GM21423 (cell line): Measurements from ENCODE around the gene TWF1.
A peak's percentile ranks its signal among the peaks of the same experiment; 100 is the strongest.
"Not testable (repeated sequence)": the region's sequence is repeated elsewhere in the genome, so short reads cannot be mapped to it uniquely, and the experiment has no call there.

Experiments
- ATAC-seq: cut with Tn5 transposase; IDR thresholded peaks from one replicate; pipeline ENCODE4 v1.9.1; 2021; ENCODE audit warnings: mild to moderate bottlenecking, moderate library complexity; ENCODE audit not compliant: unreplicated experiment

Gene TWF1

DNA sequence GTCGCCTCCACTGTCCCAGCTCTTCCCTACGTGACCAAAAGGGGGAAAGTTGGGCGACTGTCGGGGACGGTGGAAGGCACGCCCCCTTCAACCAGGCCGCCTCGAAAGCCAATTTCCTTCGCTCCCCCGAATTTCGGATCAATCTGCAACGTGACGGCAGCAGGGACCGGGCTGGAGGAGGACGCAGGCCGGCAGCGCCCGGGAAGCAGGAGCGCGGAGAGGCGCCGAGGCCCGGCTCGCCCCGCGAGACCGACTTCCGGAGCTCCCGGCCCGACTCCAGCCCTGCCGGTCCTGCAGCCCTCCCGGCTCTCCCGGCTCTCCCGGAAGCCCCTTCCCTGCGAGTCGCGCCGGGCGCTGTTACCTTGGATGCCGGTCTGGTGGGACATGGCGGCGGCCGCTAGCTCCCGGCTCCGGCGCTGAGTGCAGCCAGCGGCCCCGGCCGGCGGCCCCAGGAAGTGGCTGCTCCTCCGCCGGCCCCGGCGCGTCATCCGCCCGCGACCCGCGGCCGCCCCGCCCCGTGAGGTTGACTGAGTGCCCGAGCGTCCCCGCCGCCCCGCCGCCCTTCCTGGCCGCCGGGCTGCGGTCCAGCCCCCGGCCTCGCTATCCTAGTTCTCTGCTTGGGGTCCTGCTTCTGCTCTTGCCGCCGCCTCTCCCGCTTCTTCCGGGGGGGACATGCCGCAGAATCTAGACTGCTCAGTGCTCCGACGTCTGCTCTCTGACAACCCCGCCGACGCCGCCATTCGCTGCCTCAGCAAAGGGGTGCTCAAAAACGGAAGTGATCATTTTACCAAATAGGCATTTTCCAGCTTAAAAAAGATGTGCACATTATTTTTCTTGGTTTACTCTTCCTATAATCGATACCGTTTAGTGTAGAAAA, at the start of gene TWF1:
TWF1 (minus strand) TSS at position 458 of the 877 bp plus-strand sequence; CDS start at position 386, 72 bp downstream.
- peak; percentile 95 for ATAC-seq

DNA sequence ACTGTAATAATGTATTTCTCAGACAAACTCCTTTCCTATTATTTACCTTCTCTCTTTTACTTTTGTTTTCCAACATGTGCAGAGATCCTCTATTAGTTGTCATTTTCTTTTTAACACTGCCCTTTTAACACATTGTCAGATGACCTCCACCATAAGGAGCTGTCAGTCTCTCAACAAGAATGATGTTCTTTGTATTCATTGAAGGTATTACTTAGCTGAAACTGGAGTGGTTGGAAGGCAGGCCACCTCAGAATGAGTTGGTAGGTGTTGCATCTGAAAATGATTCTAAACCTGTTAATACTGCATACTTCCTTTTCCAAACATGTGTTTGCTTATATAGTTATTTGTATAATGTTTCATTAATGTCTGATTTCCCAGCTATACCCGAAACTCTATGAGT, 46.6 kb upstream of the TWF1 start:
- peak; percentile 46 for ATAC-seq

DNA sequence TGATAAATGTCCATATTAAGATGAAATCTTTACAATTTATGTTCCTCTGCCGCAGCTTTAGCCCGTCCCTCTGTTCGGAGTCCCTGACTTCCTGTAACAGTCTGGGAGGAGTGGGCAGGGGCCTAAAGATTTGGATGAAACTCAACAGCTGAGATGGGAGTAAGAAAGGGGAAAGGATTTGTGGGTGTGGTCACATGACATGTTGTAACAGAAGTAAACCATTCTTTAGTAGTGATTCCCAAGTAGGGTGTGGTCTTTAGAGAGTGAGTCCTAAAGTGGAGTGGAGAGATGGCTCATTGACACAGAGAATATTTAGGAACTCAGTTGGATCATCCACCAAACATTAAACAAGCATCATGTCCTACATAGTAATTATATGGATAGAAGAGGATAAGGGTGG, 42.7 kb upstream of the TWF1 start:
- no peak for ATAC-seq

DNA sequence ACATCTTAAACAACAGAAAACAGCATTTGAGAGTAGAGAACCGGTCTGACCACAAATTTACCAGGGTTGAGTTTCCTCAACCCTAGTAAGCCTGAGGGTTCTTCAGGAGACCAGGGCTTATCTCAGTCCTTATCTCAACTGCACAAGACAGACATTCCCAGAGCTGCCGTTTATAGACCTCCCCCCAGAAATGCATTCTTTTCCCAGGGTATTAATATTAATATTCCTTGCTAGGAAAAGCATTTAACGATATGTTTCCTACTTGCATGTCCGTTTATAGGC, 42.0 kb upstream of the TWF1 start:
- ATAC-seq: no peak

DNA sequence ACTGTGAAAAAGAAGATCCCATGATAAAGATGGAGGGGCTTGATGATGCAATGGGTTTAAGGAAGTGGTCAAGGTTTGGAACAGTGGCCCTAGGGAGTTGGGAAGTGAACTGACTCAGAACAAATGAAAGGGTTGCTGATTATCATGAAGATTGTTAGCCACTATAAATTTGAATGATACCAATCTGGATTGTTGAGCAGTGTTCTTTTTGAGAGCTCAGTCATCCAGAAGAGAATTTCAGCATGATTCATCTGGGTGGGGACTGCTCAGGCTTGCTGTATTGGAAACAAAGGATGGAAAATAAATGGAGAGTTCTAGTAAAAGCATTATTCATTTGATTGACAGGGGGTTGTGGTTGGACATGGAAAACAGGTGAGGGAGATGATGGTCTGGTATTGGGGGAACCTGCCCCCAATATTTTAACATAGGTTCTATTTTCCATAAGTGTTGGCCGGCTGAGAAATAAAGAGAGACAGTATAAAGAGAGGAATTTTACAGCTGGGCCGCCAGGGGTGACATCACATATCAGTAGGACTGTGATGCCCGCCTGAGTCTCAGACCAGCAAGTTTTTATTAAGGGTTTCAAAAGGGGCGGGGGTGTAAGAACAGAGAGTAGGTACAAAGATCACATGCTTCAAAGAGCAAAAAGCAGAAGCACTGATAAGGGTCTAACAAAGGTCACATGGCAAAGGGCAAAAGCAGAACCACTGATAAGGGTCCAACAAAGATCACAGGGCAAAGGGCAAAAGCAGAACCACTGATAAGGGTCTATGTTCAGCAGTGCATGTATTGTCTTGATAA, 41.5 kb upstream of the TWF1 start:
- ATAC-seq: not testable (repeated sequence)

DNA sequence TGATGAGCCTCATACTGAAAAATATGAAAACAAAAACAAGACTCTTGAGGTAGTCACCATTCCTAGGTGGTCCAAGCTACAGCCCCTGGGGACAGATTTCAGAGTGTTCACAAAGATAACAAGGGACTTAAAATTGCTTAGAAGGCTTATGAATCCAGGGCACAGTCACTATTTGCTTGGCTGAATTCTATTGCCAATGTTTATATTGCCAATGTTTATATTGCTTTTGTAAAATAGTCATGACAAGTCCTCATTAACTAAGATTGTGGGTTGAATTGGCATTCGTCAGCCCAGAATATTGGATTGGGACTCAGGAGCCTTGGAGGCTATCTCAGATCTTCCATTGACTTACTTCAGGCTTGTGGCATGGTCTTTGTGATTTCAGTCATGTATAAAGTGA, 36.1 kb upstream of the TWF1 start:
- ATAC-seq: no peak

DNA sequence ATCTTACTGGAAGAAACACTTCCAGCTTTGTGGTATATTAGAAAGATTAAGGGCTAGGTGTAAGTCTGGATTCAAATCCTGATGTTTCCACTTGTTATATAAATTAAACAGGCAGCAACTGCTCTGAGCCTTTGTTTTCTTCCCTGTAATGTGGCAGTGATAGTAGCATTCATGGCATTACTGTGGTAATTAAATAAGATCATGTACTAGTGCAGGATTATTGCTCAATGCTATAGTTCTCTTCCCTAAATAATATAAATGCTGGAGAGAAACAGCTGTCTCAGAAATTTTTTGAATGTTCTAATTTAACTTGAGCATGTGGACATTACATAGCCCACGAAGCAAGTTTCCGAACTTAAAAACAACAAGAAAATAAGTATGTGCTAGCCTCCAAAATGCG, 35.1 kb upstream of the TWF1 start:
- no peak for ATAC-seq

DNA sequence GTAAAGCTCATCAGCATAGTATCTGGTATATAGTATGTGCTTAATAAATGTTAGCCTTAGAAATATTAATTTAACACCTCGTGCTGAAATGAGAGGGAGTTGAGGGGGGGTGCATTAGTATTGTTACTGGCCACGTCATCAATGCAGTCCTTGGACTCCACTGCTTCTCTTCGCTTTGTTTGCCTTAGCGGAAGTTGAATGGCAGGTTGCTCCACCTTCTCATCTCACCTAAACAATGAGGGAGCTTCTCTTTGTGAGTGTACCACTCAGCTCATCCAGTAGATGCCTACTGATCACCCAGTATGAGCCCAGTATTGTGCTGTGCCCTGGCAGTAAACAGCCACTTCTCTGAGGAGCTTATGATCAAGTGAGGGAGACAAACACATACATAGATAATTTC, 34.2 kb upstream of the TWF1 start:
- ATAC-seq: no peak

DNA sequence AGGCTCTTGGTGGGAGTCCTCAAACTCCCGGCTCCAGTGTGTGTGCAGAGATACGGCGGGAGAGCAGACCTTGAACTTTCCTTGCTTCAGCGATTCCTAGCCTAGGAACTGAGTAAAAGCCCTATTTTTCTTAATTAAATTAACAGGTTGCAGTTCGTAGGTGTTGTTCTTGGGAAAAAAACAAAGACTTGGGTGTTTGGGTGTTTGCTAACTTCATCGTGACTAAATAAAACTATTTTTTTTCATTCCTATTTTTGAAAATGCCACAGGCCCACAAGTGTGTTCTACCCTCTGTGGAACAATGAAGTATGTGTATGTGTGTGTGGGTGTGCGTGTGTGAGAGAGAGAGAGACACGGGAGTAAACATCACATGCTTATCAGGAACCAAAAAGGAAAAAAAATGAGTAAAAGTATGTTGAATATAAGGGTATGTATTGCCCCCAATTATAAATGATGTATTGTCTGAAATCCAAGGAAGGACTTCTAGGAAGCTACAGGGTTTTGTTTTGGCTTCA, 30.4 kb upstream of the TWF1 start:
- ATAC-seq: no peak

DNA sequence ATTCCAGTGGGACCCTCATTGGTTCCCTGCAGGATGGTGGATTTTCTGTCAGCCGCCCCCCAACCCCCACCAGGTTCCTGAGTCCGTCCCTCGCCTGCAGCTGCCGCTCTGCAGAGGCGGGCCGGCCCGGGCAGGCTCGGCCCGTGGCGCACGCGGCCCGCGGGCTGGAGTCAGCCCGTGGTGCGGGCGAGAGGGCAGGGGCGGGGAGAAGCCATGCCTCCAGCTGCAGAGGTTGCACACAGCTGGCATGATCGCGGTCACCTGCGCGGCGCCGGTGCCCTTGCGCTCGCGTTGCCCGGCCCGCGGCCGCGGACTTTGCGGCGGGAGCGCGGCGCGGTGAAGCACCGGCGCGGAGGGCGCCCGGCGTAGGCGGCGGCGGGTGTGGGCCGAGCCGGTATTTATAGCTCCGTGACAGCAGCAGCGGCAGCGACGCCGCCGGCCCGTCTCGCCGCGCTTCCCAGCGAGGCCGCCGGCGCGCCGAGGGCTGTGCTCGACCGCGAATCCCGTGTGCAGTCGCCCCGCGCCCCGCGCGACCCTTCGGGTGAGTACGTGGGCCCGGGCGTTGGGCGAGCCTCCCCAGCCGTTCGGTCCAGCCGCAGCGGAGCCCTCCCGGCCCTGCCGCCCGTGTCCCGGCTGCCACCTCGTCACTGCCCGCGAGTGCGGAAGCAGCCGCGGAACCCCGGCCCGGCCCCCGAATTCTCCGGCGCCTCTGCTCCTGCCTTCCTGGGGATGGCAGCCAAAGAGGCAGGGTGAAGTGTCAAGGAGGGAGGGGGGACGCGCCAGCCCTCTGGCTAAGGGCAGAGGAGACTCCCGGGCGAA, 29.7 kb upstream of the TWF1 start, which contains the start of gene TMEM117:
TMEM117 (plus strand) TSS at position 426 of the 819 bp plus-strand sequence.
- peak; percentile 70 for ATAC-seq

DNA sequence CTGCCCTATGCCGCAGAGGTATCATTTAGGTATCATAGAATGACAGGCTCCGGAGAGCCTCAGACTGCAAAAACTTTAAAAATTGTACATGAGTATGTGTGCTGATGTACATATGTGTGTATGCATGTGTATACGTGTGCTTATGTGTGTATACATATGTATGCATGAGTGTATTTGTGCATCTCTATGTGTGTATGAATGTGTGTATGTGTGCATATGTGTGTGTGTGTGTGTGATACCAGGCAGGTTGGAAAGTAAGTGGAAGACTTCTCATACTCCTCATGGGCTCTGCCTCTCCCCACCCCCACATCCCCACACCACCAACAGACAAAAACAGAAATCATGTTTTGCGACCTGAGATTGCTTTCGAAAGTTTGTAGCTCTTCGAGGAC, 29.1 kb upstream of the TWF1 start:
- ATAC-seq: peak; percentile 3

DNA sequence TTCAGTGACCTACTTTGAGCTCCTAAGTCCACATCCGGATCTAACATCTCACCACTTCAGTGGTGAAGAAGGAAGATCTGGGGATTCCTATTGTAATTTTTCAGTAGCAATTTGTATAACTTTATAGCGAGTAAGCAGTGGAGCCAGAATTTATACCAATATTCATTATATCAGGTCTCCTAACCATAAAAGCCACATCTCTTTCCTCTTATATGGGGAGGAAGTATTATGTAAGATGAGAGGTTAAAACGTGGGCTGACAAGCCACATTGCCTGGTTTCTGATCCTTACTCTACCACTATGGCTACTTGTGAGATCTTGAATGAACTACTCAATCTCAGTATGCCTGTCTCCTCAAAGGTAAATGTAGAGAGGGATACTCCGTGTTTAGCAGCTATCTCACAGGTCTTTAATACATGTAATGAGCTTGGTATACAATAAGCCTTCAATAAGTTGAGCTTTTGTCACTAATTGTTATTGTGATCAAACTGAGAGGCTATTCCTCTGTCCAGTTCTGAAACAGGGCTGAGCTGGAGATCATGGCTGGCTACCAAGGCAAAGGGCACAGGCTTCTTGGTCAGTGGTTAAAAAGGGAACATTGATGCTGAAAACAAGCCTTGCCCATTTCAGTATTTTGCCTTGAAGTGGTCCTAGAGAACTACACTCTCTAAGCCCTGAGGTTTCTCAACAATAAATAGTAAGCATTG, 26.5 kb upstream of the TWF1 start:
- ATAC-seq: no peak

DNA sequence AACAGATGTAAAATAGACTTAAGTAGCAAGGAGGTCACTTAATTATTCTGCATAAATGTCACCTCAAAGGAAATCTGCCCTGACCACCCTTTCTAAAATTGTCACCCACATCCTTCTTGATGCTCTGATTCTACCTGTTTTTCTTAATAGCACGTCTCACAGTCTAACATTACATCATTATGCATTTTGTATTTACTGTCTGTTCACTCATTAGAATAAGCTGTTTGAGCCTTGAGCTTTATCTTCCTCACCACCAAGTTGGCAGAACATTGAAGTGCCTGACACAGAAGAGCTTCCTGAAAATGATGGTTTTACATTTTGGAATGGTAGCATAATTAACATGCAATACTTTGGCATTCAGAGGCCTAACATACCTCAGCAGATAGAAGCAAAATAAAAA, 21.0 kb upstream of the TWF1 start:
- no peak for ATAC-seq

DNA sequence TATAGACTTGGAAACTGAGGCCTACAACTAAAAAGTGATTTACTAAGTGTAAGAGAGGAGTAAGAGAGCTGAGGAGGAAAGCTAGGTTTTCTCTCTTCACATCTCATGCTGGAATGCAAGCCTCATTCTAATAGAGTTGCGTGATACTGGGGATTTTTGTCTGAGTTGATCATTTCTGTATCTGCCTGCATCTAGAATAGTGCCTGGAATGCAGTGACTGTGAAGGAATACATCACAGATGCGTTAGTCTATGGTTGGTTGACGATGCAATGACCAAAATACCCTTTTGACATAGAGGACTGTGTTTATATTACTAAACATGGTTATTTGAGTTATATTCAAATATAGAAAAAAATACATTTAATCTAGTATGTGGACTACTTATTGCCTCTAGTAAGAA, 20.6 kb upstream of the TWF1 start:
- ATAC-seq: no peak

DNA sequence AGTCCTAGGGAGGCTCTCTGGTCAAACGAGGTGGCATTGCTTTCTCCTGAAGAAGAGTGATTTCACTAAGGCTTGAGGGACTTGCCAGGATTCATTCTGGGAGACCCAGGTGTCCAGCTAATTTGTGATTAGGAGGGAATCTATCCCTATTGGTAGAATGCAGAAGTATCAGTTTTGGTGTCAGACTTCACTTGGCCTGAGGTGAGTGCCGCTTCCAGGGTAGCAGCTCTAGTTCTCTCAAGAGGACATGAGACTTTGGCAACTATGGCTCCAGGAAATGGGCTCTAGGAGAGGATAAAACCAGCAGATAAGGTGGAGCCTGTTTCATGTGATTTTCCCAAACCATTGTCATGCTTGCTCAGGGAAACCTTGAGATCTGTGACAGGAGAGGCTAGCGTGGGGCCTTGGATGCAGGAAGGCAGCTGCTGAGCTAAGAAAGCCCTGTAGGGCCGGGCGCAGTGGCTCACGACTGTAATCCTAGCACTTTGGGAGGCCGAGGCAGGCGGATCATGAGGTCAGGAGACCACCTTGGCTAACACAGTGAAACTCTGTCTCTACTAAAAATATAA, 18.2 kb upstream of the TWF1 start:
- ATAC-seq: no peak

DNA sequence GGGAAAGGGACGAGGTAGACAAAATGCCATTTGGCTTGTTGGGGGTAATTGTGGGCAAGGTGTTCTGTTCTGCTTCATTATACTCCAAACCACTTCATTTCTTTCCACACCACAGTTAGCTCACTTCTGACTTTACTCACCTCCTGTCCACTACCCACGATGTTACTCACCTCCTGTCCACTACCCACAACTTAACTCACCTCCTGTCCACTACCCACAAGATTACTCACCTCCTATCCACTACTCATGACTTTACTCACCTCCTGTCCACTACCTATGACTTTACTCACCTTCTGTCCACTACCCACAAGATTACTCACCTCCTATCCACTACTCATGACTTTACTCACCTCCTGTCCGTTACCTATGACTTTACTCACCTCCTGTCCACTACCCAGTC, 10.1 kb upstream of the TWF1 start:
- no peak for ATAC-seq

DNA sequence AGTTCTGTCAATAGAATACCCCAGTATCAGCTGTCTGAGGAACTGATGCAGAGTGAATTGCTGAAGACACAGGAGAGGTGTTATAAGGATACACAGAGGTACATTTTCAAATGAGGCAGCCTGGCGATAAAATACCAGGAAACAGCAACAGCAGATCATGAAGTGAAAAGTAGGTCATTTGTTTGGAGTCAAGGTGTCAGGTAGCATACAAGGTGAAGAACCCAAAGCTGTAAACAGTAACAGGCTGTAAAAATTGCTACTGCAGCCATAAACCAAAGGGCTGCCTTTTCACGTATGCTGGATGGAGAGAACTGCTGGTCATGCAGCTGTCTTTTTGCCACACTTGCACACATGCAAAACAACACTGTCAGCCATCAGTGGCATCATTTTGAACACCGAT, 9.3 kb upstream of the TWF1 start:
- no peak for ATAC-seq

DNA sequence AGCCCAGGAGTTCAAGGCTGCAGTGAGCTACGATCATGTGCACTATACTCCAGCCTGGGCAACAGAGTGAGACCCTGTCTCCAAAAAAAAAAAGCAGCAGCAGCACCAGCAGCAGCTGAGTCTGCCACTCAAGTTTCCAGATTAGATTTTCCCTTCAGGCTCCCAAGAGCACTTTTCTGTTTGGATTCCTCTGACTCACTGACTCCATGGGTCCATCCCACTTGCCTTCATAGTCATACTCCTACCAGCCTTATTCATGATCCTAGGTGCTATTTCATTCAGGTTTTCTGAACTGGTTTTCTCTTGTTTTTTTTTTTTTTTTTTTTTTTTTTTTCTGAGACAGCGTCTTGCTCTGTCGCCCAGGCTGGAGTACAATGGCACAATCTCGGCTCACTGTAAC, 6.8 kb upstream of the TWF1 start:
- no peak for ATAC-seq

DNA sequence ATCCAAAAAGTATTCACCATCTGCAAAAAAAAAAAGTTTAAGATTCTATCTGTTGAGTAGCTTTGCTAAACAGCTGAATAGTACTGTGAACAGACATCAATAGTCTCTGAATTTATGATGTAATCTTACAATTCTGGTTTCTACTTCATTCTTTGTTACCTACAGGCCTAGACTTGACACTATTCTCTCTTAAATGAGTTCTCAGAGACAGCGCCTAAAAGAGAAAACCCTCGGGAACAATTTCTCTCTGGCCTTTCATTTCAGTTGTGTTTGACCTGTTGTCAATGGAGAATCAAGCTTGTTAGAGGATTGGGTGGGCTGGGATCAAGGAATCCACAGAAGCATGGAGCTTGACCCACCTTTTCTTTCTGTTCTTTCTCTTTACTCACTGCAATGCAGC, 5.9 kb upstream of the TWF1 start:
- no peak for ATAC-seq

DNA sequence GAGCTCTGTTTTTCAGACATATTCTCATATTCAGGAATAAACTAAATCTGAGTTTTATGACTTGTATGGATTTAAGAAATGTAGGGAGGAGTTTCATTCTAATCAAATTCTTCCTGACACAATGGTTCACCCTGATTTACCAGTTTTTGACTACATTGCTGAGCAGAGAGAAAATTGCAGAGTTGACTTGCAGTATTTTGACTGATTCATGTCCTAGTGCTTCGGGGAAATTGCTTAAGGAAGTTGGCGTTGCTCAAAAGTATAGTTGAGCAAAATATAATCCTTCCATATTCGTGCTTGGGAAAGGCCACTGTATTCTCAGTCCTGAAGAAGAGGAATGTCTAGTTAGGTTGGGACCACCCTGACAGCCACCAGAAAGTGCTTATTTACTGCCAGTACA, 1.3 kb upstream of the TWF1 start:
- no peak for ATAC-seq
